A549 (cell line): ENCODE data around the gene RAB11FIP4. TPM values are rescaled to one million over a fixed set of nuclear protein-coding genes. Genes with fewer than 3 reads are reported as not detected.

ENCODE experiments used
- ATAC-seq, 2 experiments: fragments of 200-7000 bp in 1 of 2; fragments of >200 bp in 1 of 2; cut with Nextera tagmentation in 1 of 2; cut with Tn5 transposase in 1 of 2; 3 replicates each; pipeline versions ENCODE4 v1.8.0 to v1.9.1; 2018 to 2020; ENCODE audit warnings: mild to moderate bottlenecking in 1 of 2, moderate library complexity in 1 of 2
- CTCF ChIA-PET: fragments of 300-600 bp; sonication (Branson Sonifier 250); formaldehyde crosslinking; extraction: SDS; loops from one replicate; lab custom pipeline; 2021; ENCODE audit warnings: antibody characterized with exemption, inconsistent platforms; lab: Yijun Ruan, JAX
- POLR2A ChIA-PET: fragments of 350-600 bp; formaldehyde crosslinking; extraction: SDS; loops from one replicate; lab custom pipeline; 2021; ENCODE audit warnings: antibody characterized with exemption, inconsistent platforms; lab: Yijun Ruan, JAX
- DNase-seq, 2 experiments: peaks; one replicate each; pipeline versions ENCODE4 v3.0.0 to v3.0.0-alpha.2; 2011 to 2016; ENCODE audit warnings: low read depth in 1 of 2, low spot score in 1 of 2
- FAIRE-seq: peaks from 2 replicates; lab custom pipeline; 2011; peaks lifted over from hg19 to GRCh38; lab: Jason Lieb, UNC
- H3K27ac ChIP-seq, 2 experiments: fragments of >200 bp; sonication (Bioruptor Twin); formaldehyde crosslinking; 3 replicates each; pipeline ENCODE4 v1.5.1; 2016 to 2017
- H3K4me1 ChIP-seq: fragments of >200 bp; sonication (Bioruptor Twin); formaldehyde crosslinking; 3 replicates; pipeline ENCODE4 v1.6.1; 2016
- H3K4me2 ChIP-seq: fragments of >200 bp; sonication (Bioruptor Twin); formaldehyde crosslinking; 3 replicates; pipeline ENCODE4 v1.6.1; 2016
- H3K4me3 ChIP-seq: fragments of >200 bp; sonication (Bioruptor Twin); formaldehyde crosslinking; 3 replicates; pipeline ENCODE4 v1.5.1; 2016
- H3K9me3 ChIP-seq: fragments of >200 bp; sonication (Bioruptor Twin); formaldehyde crosslinking; 3 replicates; pipeline ENCODE4 v1.6.1; 2016
- ATOH8 ChIP-seq: fragments of 250-450 bp; sonication (Bioruptor Pico); IDR thresholded peaks from 2 replicates; pipeline ENCODE4 v1.5.0; 2020; ENCODE audit warnings: low read depth, mild to moderate bottlenecking, moderate library complexity
- CBX2 ChIP-seq: fragments of 200-600 bp; sonication (generic); IDR thresholded peaks from 2 replicates; pipeline ENCODE4 v1.6.1; 2016; ENCODE audit warnings: low read depth, mild to moderate bottlenecking, borderline replicate concordance
- CBX8 ChIP-seq: fragments of 200-600 bp; sonication (generic); IDR thresholded peaks from 2 replicates; pipeline ENCODE4 v1.6.1; 2016
- EP300 ChIP-seq, 2 experiments: fragments of >200 bp; sonication (Bioruptor Twin); formaldehyde crosslinking; IDR thresholded peaks; 2 replicates in 1 of 2; 3 replicates in 1 of 2; pipeline ENCODE4 v1.6.1; 2016 to 2017
- ESRRA ChIP-seq: fragments of 150-350 bp; IDR thresholded peaks from 2 replicates; pipeline ENCODE4 v1.6.1; 2014; ENCODE audit warnings: mild to moderate bottlenecking, low read length, borderline replicate concordance
- FOSB ChIP-seq: fragments of 250-450 bp; sonication (Bioruptor Pico); IDR thresholded peaks from 2 replicates; pipeline ENCODE4 v1.5.0; 2020; ENCODE audit warnings: mild to moderate bottlenecking, moderate library complexity
- HOXB13 ChIP-seq: fragments of 250-450 bp; sonication (Bioruptor Pico); IDR thresholded peaks from 2 replicates; pipeline ENCODE4 v1.5.0; 2020; ENCODE audit warnings: low read depth, mild to moderate bottlenecking, moderate library complexity
- JUNB ChIP-seq: fragments of >200 bp; sonication (Bioruptor Twin); formaldehyde crosslinking; IDR thresholded peaks from 2 replicates; pipeline ENCODE4 v1.6.1; 2016
- KDM1A ChIP-seq: fragments of 200-600 bp; sonication (generic); IDR thresholded peaks from 2 replicates; pipeline ENCODE4 v1.6.1; 2016; ENCODE audit warnings: low read depth, mild to moderate bottlenecking
- POLR2AphosphoS2 ChIP-seq: conservative IDR thresholded peaks from 2 replicates; pipeline ENCODE4 v1.6.1; 2012; ENCODE audit warnings: low read length, improper control_type of control experiment, inconsistent platforms
- RARB ChIP-seq: fragments of 250-450 bp; sonication (Bioruptor Pico); IDR thresholded peaks from 2 replicates; pipeline ENCODE4 v1.8.0; 2021; ENCODE audit warnings: mild to moderate bottlenecking, moderate library complexity
- SREBF2 ChIP-seq: fragments of 450-650 bp; IDR thresholded peaks from 2 replicates; pipeline ENCODE4 v1.6.1; 2014; ENCODE audit warnings: mild to moderate bottlenecking, moderate library complexity
- TFCP2L1 ChIP-seq: fragments of 250-450 bp; sonication (Bioruptor Pico); IDR thresholded peaks from 2 replicates; pipeline ENCODE4 v1.5.0; 2021; ENCODE audit warnings: mild to moderate bottlenecking
- TP53 ChIP-seq: fragments of 250-450 bp; sonication (Bioruptor Pico); IDR thresholded peaks from 2 replicates; pipeline ENCODE4 v1.5.0; 2021; ENCODE audit warnings: mild to moderate bottlenecking, moderate library complexity
- ZFP36 ChIP-seq: fragments of 450-650 bp; IDR thresholded peaks from 2 replicates; pipeline ENCODE4 v1.6.1; 2014; ENCODE audit warnings: borderline replicate concordance; ENCODE audit not compliant: partially characterized antibody
- WGBS: methylation state at CpG from one replicate; pipeline ENCODE4 v1.1.6; 2017; ENCODE audit errors: missing lambda C conversion rate; 5-methylcytosine and 5-hydroxymethylcytosine counted together
- polyA plus RNA-seq, 4 experiments: library from polyadenylated mRNA; depleted of rRNA in 3 of 4; stranded (reverse); fragments of >200 nt; fragmentation: RNase III in 1 of 4; extraction: RNeasy Plus Mini Kit Qiagen cat#74134 plus additional on column Dnase treatment in 1 of 4; gene quantifications; 2 replicates in 3 of 4; 3 replicates in 1 of 4; pipeline ENCODE4 v1.2.3, GENCODE V29; 2011 to 2017
- TF ChIP-seq, protein P1 (sequence below): fragments of >200 bp; sonication (Bioruptor Twin); formaldehyde crosslinking; IDR thresholded peaks from 2 replicates; pipeline ENCODE4 v1.6.1; 2016
- TF ChIP-seq, protein P2 (sequence below): fragments of 150-350 bp; IDR thresholded peaks from 2 replicates; pipeline ENCODE4 v1.6.1; 2014; ENCODE audit warnings: low read depth, mild to moderate bottlenecking, low read length

RAB11FIP4 gene
- polyA plus RNA-seq, 2 of the 4 experiments (the other 2 are of a cell fraction): 1.9 to 3.5 TPM

- WGBS: 73% methylated on average over 10 of the region's 10 CpGs
- H3K4me1 ChIP-seq: peaks cover 7% of the 10 kb centered on the region
- TF ChIP-seq POLR2AphosphoS2 (no peak), CBX8 (no peak), ATOH8 (CRISPR knock-in tag) (no peak)
- TF ChIP-seq, protein P1, sequence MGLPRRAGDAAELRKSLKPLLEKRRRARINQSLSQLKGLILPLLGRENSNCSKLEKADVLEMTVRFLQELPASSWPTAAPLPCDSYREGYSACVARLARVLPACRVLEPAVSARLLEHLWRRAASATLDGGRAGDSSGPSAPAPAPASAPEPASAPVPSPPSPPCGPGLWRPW: no peak
- TF ChIP-seq, all 56 proteins: peak for 0
- no peak overlapping the region for H3K27ac ChIP-seq
- ChIA-PET POLR2A (interaction anchor here (0.7 to 1.5 kb wide), 3 partner anchors 13 to 47 kb away, joined by 3 to 4 read pairs (median 3); no protein-coding TSS in a partner anchor), CTCF (interaction anchor here (1.0 to 7.1 kb wide), 13 partner anchors 10 to 382 kb away, joined by 3 to 93 read pairs (median 8); no protein-coding TSS in a partner anchor)
- H3K4me3 ChIP-seq: no peak overlapping the region
- no peak overlapping the region for H3K4me2 ChIP-seq
- FAIRE-seq (no peak), DNase-seq (no peak), ATAC-seq (no peak)
- no peaks in the 10 kb centered on the region for H3K9me3 ChIP-seq
Observed at GRCh38 chr17:31534223-31534888, 142.9 kb downstream of the RAB11FIP4 start.

GRCh38 chr17:31535581-31535981 is 144.1 kb downstream of the RAB11FIP4 start:
- ChIA-PET CTCF (interaction anchor here (1.6 to 7.1 kb wide), 6 partner anchors 12 to 305 kb away, joined by 4 to 93 read pairs (median 20); no protein-coding TSS in a partner anchor), POLR2A (interaction anchor here (0.6 to 1.5 kb wide), 2 partner anchors 14 to 15 kb away, joined by 3 to 4 read pairs; no protein-coding TSS in a partner anchor)
- Histone ChIP-seq H3K4me3 (no peak overlapping the region), H3K27ac (no peak overlapping the region), H3K9me3 (no peaks in the 10 kb centered on the region), H3K4me1 (peaks cover 7% of the 10 kb centered on the region), H3K4me2 (no peak overlapping the region)
- TF ChIP-seq ESRRA (no peak), TP53 (CRISPR knock-in tag) (no peak), JUNB (no peak), FOSB (CRISPR knock-in tag) (no peak), TFCP2L1 (CRISPR knock-in tag) (no peak), KDM1A (no peak), CBX2 (no peak)
- TF ChIP-seq, protein P1: no peak
- ATAC-seq (no peak), DNase-seq (no peak), FAIRE-seq (no peak)
- WGBS: 60% methylated on average over 2 of the region's 2 CpGs

GRCh38 chr17:31536451-31536850 is 145.0 kb downstream of the RAB11FIP4 start:
- POLR2A ChIA-PET: no interaction called here
- ATAC-seq: no peak
- 95% methylated on average over 5 of the region's 5 CpGs for WGBS
- Histone ChIP-seq H3K4me3 (no peak overlapping the region), H3K4me1 (peaks cover 7% of the 10 kb centered on the region), H3K27ac (no peak overlapping the region), H3K4me2 (no peak overlapping the region), H3K9me3 (no peaks in the 10 kb centered on the region)
- TF ChIP-seq TP53 (CRISPR knock-in tag): no peak
- no peak for TF ChIP-seq SREBF2
- no peak for TF ChIP-seq RARB (CRISPR knock-in tag)
- TF ChIP-seq EP300 (IDR thresholded peaks at IDR 0.05): no peak
- no peak for TF ChIP-seq HOXB13
- TF ChIP-seq, protein P2, sequence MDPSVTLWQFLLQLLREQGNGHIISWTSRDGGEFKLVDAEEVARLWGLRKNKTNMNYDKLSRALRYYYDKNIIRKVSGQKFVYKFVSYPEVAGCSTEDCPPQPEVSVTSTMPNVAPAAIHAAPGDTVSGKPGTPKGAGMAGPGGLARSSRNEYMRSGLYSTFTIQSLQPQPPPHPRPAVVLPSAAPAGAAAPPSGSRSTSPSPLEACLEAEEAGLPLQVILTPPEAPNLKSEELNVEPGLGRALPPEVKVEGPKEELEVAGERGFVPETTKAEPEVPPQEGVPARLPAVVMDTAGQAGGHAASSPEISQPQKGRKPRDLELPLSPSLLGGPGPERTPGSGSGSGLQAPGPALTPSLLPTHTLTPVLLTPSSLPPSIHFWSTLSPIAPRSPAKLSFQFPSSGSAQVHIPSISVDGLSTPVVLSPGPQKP: no peak
- no peak for TF ChIP-seq ZFP36
- no peak for DNase-seq
- FAIRE-seq: no peak
- CTCF ChIA-PET: interaction anchor here (1.6 to 9.7 kb wide), 4 partner anchors 9 to 147 kb away, joined by 4 to 127 read pairs (median 49); no protein-coding TSS in a partner anchor
